Measurements from ENCODE around the gene PRDM16.

The PRDM16 gene

DNA sequence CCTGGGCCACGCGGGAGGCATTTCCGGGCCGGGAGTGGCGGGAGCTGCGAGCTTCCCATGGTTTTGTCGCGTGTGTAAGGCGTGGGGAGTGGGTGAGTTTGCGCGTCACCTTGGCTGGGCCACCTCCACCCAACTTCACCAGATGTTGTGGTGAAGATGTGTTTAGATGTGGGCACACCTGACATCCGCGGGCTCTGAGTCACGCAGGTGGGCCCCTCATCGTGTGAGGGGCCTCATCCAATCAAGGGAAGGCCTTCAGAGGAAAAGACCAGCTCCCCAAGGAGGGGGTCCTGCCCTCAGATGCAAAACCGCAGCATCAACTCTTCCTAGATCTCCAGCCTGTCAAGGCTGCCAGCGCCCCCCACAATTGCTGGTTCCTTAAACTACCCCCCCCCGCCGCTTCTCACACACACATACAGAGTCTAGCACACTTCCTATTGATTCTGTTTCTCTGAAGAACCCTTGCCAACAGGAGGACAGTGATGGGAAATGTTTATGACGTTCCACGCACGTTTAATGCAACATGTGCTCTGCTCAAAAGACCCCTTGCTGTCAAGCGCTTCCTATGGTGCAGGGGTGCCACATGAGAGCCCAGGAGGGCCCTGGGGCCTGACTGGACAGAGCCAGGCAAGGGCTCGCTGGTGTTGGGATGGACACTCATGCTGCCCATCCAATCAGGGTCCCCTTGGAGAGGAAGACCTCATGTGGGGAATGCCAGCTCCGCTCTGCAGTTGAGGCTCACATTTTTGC is 35.8 kb upstream of the PRDM16 start:
- DNase-seq, result peak; percentile 29 to 33

DNA sequence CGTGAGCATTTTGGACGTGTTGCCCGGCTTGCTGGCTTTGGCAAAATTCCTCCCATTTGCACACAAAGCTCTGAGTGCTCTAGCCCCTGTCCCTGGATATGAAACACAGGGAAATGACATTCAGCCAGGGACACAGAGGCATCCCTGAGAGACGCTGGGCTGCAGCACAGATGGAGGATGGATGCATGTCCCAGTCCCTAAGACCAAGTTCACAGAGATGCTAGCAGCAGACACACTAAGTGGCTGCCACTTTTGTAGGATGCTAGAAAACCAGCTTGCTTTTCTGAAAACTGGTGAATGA is 35.3 kb upstream of the PRDM16 start:
- no peak for DNase-seq

DNA sequence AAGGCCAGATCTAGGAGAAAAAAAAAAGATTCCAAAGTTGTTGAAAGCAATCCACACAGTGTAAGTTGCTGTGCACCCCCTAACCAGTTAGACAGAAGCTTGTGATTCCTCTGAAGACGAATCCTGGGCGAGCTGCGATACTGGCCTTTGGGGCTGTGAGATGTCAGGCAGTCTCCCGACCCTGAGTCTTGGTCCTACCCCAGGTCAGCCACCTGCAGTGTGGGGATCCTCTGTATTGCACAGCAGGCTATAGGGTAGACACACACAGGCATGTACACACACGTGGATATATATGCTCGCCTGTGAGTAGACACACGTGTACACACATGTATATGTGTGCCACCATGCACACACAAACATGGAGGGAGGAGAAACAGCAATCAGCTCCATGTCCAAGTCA is 34.8 kb upstream of the PRDM16 start:
- no peak for DNase-seq

DNA sequence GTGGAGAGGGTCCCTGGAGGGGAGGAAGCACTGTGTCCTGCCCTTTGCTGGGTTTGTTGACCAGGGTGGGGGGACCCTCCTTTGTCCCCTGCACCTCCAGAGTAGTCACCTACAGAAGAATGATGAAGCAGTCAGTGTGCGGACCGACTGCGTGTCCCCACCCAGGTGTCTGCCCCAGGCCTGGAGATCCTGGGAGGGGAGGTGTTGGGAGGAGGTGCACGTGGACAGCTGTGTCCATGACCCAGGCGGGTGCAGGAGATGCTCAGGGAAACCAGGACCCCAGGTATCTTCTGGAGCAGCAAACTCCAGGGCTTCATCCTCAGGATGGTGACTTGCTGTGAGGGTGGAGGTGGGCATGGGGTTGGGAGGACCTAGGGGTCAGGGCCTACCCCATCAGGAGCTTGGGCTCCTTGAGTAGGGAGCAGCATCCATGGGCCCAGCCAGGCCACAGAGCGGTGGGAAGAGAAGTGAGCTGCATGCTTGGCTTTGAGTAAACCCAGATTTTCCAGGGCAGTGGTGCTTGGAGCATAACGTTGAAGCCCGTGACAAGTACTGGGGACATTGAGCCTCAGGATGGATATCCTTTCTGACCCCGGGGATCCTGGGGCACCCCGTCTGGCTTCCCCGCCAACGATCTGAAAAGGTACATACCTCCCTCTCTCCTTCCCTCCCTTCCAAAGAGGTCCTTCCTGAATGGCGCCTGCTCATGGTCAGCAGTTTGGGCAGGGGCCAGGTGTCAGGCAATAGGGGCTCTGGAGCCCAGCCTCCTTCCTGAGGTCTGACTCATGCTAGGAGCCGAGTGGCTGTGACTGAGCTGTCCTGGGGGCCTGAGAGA is 34.1 kb upstream of the PRDM16 start:
- DNase-seq, result no peak

DNA sequence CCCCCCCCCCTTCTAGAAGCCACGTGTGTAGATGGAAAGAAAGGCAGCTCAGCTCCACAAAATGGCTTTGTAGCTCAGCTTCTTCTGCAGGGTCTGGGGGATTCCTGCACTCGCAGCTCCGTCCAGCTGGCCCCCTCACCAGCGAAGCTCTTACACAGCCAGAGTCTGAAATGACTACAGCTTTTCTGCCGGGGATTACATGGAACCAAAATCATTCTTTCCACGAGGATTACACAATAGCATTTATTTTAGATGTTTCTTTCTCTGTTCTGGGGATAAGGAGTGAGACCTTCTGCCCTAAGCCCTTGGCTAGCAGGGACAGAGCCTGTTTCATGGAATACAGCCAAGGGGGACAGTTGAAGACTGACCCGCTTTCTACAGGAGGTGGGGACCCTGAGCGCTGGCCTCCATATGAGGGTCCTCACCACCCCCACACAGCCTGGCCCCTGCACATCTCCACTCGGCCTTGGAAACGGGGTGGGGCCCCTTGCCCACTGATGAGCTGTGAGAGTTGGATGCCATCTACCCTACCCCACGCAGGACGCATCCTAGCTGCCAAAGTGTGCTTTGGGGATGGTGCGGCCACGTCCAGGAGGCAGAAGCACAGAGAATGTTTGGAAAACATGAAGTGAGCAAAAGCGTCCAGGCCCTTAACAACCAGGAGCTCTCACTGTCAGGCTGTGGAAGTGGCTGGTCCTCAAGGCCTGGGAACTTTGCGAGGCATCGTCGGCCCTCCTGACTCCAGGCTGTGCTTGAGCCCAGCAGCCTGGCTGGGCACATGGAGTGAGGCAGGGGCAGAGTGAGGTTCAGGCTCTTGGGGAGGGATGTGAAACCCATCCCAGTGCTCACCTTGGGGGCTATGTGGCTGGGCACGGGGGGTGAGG is 33.2 kb upstream of the PRDM16 start:
- no peak for DNase-seq

DNA sequence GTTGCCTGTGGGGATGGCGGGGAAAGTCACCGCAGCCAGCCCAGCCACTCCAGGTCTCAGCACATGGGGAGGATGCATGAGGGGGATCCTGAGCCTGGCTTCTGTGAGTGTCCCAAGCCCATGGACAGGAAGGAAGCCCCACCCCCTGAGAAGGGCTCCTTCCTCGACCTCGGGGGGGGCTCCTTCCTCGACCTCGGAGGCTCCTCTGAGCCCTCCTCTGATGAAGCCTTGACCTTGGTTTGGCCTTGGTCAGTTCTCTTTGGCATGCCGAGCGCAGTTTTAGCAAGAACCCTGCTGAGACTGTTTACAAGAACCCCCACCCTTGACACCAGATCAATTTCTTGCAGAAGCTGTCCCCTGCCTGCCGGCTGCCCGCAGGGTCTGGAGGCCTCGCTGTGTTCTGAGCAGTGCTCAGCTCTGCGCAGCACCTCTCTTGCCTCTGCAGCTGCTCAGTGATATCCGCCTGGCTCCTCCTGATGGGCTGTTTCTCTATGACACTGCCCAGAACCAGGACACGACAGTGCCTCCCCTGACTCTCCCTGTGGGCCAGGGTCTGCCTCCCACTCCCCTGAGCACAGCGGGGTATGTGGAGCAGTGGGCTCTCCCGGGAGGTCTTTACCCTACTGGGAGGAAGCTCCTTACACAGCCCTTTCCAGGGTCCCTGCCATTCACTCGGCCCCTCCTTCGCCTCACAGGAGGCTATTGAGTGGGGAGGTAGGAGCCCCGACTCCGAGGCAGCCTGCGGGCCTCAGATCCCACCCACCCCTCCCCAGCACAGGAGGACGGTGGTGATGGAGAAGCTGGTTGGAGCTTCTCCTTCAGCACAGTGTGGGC is 32.3 kb upstream of the PRDM16 start:
- DNase-seq, result no peak

DNA sequence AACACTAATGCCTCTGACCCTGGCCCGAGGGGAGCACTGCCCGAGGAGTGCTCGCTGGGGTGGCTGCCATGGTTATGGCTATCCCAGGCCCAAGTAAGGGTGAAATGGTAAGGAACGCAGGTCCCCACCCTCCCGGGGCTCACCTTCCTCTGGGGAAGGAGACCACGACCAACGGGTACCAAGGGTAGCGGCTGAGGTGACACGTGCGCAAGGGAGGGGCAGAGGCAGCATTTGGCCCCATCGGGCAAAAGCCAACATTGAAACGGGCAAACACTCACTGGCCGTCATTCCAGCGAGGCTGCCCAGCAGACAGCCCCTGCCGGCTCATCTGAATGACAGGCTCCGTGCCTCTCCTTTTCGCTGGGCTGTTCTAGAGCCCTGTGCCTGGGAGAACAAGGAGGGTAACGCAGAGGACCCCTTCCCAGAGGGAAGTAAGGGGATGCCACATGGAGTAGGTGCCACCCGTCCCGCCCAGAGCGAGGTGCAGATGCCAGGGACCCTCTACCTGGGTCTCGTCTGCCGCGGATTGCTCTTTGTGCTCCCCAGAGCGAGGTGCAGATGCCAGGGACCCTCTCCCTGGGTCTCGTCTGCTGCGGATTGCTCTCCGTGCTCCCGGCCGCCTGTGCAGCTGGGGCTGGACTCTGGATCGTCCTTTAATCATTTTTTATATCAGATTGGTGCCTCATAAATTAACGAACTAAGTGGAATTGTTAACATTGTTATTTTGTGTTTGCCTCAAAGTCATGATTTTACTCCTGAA is 31.5 kb upstream of the PRDM16 start:
- no peak for DNase-seq

DNA sequence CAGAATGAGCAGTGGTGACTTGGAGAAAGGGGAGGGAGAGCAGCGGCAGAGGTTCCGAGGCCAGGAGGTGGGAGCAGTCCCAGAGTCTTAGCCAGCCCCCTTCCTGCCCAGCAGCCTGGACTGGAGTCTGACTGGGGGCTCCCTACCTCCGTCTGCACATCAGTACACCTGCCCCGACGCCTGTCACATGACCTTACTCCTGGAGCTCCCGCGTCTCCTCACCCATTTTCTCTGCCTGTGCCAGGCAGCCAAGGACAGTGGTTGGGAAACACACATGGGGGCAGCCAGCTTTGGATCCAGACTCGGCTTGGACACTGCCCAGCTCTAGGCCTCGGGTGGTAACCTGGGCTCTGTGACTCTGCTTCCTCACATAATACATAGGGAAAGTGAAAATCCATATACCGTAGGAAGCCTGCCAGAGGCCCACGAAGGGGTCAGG is 30.9 kb upstream of the PRDM16 start:
- DNase-seq, result no peak

DNA sequence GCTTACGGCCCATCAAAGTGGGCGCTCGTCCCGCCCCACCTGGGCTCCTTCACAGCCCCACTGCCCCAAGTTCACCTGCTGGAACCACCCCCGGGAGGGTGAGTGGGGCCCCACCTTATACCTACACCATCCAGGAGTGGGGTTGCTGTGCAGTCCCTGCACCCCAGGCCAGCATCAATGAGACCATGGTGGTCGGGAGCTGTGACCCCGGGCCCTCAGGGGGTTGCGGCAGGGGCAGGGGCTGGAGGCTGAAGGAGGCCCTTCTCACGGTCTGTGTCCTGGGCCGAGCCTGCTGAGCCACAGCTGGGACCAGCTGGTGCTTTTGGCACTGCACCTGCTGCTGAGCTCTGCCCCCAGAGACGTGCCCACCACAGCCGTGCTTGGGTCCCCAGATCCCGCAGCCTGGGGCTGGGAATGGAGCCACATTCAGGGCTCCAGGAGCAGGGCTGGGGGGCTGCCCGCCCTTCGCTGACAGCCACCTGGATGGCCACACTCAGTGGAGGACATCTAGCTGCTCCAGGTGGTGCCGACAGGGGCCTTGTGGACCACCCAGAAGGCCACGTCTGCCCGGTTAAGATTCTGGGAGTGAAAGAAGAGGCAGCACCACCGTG is 30.3 kb upstream of the PRDM16 start:
- DNase-seq, result no peak

DNA sequence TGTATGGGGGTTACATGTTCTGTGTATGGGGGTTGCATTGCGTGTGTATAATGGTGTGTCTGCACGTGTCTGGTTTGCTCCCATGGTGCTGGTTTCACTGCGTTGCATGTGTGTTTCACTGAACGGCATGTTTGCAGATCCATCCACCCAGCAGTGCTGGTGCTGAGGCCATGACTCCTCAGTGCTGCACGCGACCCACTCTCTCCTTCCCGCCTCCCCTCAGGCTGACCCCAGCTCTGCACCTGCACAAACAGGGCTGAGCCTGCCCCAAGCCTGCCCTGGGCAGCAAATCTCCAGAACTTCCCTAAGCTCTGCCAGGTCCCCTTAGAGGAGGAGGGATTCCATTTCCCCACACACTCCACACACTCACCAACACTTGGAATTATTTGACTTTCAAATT is 29.0 kb upstream of the PRDM16 start:
- DNase-seq, result no peak

DNA sequence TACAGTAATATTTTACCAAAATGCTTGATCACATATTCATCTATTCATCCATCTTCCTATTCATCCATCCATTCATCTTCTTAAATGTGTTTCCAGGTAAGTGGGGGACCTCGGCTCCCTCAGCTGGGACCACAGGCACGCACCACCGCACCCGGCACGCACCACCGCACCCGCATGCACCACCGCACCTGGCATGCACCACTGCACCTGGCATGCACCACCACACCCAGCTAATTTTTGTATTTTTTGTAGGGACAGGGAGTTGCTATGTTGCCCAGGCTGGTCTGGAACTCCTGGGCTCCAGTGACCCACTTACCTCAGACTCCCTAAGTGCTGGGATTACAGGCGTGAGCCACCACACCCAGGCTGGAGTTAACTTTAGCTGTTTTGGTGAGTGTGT is 26.5 kb upstream of the PRDM16 start:
- no peak for DNase-seq

DNA sequence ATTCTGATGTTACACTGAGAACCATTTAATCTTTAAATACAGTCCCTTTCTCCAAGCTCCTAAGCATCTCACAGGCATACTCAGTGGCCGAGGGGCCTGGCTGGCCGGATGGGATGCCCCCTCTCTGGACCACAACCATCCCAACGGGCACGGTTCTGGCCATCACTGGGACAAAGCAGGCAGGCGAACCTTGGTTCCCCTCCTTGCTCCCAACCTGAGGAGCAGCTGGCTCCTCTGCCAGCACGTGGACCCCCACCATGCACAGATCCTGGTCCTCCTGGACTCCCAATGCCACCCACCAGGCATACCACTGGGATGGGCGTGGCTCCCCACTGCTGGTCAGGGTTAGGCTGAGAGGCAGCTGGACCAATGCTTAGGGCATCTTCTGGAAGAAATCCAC is 19.8 kb upstream of the PRDM16 start:
- DNase-seq, result no peak

DNA sequence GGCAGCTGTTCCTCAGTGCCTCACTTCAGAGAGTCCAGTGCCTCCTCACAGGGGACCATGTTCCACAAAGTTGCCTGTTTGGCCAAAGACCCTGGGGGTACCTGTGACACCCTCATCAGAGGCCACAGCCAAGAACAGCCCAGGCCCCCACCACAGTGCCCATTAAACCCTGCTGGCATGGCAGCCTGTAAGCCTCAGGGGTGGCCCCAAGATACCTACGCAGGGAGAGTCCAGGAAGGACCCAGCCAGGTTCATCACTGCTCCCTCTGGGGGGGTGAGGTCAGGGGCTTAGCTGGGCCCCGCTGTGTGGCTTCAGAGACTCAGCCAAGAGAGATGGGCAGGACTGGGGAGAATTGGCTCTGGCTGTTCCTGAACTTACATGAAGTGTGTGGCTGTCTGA is 19.1 kb upstream of the PRDM16 start:
- no peak for DNase-seq

DNA sequence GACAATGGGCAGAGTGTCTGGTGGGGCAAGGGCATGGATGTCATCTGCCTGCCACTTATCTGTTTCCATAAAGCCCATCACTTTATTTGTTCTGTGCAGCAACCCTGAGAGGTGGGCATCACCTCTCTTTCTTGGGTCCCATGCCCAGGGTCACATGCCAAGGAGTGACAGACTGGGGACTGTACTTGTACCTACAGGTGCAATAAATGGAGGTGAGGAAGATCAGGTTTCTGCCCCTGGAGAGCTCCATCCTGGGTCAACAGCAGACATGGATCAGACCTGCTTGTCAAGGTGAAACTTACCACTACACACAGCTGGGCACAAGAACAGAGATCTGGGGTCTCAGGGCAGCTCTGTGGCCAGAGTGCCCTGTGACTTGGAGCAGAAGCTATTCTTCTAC is 18.4 kb upstream of the PRDM16 start:
- DNase-seq, result no peak

DNA sequence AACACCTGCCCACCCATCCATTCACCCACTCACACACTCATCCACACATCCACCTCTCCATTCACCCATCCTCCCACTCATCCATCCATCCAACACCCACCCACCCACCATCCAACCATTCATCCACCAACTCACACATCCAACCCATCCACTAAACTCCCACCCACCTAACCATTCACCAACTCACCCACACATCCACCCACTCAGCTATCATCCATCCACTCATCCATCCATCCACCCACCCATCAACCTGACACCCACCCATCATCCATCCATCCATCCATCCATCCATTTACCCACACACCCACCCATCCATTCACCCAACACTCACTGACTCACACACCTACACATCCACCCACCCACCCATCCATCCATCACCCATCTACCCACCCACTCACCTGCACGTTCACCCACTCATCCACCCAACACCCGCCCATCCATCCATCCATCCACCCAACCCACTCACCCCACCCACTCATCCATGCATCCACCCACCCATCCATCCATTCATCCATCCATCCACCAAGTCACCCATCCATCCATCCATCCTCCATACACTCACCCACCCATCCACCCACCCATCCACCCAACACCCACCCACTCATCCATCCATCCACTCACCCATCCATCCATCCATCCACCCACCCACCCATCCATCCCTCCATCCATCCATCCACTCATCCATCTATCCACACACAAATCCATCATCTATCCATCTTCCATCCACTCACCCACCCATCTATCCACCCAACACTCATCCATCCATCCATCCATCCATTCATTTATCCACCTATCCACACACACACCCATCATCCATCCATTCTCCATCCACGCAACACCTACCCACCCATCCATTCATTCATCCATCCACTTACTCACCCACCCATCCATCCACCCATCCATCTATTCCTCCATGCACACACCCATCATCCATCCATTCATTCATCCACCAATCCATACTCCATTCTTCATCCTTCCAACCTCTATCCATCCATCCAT is 17.4 kb upstream of the PRDM16 start:
- DNase-seq, result no peak

DNA sequence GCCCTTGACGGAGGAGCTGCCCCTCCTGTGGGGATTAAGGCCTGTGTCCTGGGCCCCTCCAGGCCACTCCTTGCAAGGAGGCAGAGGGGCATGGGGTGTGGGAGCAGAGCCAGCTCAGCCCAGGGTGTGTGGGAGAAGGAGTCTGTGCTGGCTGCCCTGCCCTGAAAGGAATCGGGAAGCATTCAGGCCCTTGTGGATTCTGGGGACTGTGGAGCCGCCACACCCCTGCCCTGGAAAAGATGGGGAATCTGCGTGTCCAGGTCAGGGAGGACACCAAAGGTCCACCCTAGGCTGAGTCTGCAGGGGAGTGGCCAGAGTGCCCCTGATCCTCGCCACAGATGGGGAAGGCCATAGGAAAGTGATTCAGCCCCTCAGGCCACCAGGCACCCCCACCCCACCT is 16.5 kb upstream of the PRDM16 start:
- no peak for DNase-seq

DNA sequence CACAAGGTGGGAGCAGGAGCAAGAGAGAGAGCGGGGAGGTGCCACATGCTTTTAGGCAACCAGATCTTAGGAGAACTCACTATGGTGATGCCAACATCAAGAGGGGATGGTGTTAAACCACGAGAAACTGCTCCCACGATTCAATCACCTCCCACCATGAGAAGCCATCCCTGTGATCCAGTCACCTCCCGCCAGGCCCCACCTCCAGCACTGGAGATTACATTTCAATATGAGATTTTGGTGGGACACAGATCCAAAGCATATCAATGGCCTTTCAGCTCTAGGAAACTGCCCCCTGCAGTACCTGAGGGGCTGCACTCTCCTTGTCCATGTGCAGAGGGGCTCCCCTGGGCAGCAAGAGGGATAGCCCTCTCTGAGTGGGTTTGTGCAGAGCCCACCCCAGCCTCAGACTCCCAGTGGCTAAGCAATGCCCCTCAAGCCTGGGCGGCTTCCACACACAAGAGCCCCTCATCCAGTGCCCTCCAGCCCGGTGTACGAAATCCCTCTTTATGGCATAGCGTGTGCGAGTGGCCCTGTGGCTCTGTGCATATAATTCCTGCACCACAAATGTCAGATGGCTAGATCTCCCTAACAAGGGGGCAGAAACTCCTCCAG is 15.5 kb upstream of the PRDM16 start:
- DNase-seq, result no peak

DNA sequence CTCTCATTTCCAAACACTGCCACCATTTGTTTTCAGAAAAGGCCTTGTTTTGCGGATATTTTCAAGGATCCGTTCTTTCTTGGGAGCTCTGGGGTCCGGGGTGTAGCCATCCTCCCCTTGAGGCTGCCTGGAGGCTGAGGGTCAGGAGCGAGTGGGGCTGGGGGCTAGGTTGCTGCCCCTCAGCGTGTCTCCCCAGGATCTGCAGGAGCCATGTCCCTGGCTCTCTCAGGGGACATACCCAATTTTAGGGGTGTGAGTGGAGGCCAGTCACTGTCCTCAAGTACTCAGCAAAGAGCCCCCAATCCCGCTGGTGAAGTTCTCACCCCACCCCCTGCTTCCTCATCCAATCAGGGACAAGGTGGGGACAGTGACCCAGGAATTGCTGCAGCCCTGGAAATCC is 15.0 kb upstream of the PRDM16 start:
- no peak for DNase-seq

DNA sequence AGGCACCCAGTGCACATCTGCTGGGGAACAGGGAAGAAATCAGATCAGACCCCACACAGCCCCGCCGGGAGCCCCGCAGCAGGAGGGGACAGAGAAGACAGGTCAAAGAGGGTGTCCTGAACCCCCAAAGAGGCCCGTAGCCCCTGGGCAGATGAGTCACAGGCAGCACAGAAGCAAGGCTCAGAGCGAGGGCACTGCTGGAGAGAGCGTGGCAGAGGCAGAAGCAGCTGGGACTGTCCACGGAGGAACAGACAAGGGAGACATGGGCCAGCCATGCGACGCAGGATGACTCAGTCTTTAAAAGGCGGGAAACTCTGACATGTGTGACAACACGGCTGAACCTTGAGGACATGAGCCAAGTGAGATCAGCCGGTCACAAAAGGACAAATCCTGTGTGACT is 14.5 kb upstream of the PRDM16 start:
- DNase-seq, result no peak

DNA sequence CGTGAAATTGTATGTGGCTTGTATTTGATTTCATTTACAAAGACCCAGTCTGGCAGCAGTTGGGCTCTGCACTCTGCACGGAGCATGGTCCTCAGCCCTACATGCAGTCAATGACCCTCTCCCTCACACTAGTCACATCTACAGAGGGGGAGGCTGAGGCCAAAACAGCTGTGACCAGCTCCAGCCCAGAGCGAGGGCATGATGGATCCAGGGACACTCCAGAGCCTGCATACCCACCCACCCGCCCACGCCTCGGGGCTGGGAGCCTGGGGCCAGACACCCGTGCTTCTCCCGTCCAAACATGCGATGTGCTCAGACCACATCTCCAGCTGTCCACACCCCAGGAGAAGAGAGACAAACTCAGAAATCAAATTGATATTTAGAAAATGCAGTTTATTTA is 14.0 kb upstream of the PRDM16 start:
- no peak for DNase-seq

All from activated T-cell treated with anti-CD3 and anti-CD28 coated beads, Interleukin-2, amount 50 U/mL, for 48 hours (primary cell).